GDM1 (cell line): ENCODE data around the gene BLMH.
"Not testable (repeated sequence)": the region's sequence is repeated elsewhere in the genome, so short reads cannot be mapped to it uniquely, and the experiment has no call there.

ENCODE experiments used
- DNase-seq: peaks from one replicate; lab custom pipeline; 2025; lab: John Stamatoyannopoulos, UW

Gene BLMH

GRCh38 chr17:30228011-30228410 is 63.7 kb downstream of the BLMH start:
- DNase-seq: no peak

GRCh38 chr17:30226878-30227277 is 64.9 kb downstream of the BLMH start:
- DNase-seq: no peak

GRCh38 chr17:30225919-30226553 is 65.7 kb downstream of the BLMH start:
- DNase-seq: no peak

GRCh38 chr17:30225112-30225511 is 66.6 kb downstream of the BLMH start:
- DNase-seq: no peak

- no peak for DNase-seq
Measured at GRCh38 chr17:30224419-30224960, 67.3 kb downstream of the BLMH start.

- no peak for DNase-seq
Measured at GRCh38 chr17:30222721-30223175, 69.0 kb downstream of the BLMH start.

- no peak for DNase-seq
Measured at GRCh38 chr17:30222251-30222650, 69.5 kb downstream of the BLMH start.

GRCh38 chr17:30221346-30221745 is 70.4 kb downstream of the BLMH start:
- DNase-seq: no peak

GRCh38 chr17:30220414-30220813 is 71.3 kb downstream of the BLMH start:
- no peak for DNase-seq

GRCh38 chr17:30219833-30220232 is 71.9 kb downstream of the BLMH start:
- DNase-seq: no peak

GRCh38 chr17:30219315-30219714 is 72.4 kb downstream of the BLMH start:
- no peak for DNase-seq

GRCh38 chr17:30218799-30219198 is 72.9 kb downstream of the BLMH start:
- no peak for DNase-seq

- DNase-seq: no peak
Measured at GRCh38 chr17:30217746-30218245, 73.9 kb downstream of the BLMH start.

GRCh38 chr17:30217054-30217453 is 74.7 kb downstream of the BLMH start:
- no peak for DNase-seq

GRCh38 chr17:30212750-30213149 is 79.0 kb downstream of the BLMH start:
- DNase-seq: no peak

- no peak for DNase-seq
Measured at GRCh38 chr17:30211371-30211770, 80.4 kb downstream of the BLMH start.

GRCh38 chr17:30210901-30211300 is 80.8 kb downstream of the BLMH start:
- DNase-seq: no peak

GRCh38 chr17:30210366-30210765 is 81.4 kb downstream of the BLMH start:
- DNase-seq: no peak

- no peak for DNase-seq
Measured at GRCh38 chr17:30209930-30210329, 81.8 kb downstream of the BLMH start.

GRCh38 chr17:30208214-30208613 is 83.5 kb downstream of the BLMH start:
- no peak for DNase-seq

- no peak for DNase-seq
Measured at GRCh38 chr17:30207655-30208054, 84.1 kb downstream of the BLMH start.

GRCh38 chr17:30203471-30203981 is 88.2 kb downstream of the BLMH start:
- no peak for DNase-seq

- DNase-seq: not testable (repeated sequence)
Measured at GRCh38 chr17:30200656-30201055, 91.1 kb downstream of the BLMH start.

- no peak for DNase-seq
Measured at GRCh38 chr17:30200106-30200505, 91.6 kb downstream of the BLMH start.
